RCC 7860 (cell line): ENCODE measurements around the gene COQ9.
"Not testable (repeated sequence)": the region's sequence is repeated elsewhere in the genome, so short reads cannot be mapped to it uniquely, and the experiment has no call there.

Experiments used
- DNase-seq: peaks from one replicate; pipeline ENCODE4 v3.0.0-alpha.2; 2015; ENCODE audit warnings: low spot score
- FAIRE-seq: peaks from 2 replicates; lab custom pipeline; 2012; peaks lifted over from hg19 to GRCh38; lab: Jason Lieb, UNC

The COQ9 gene

GRCh38 chr16:57447186-57447962, at the start of gene COQ9, which contains the start of gene CIAPIN1:
COQ9 (plus strand) TSS chr16:57447479; CDS start chr16:57447506, 27 bp downstream.
CIAPIN1 (minus strand) TSS chr16:57447385; CDS start chr16:57440928, 6,457 bp downstream.
- FAIRE-seq: no peak

GRCh38 chr16:57397493-57397892, 49.8 kb upstream of the COQ9 start:
- not testable (repeated sequence) for DNase-seq, FAIRE-seq

More at GRCh38 chr16:57447186-57447962, at the start of gene COQ9, which contains the start of gene CIAPIN1:
- peak; percentile 78 for DNase-seq

GRCh38 chr16:57401943-57402640, 45.2 kb upstream of the COQ9 start:
- FAIRE-seq (no peak), DNase-seq (no peak)

GRCh38 chr16:57403965-57404817, 43.1 kb upstream of the COQ9 start, which contains the start of gene CCL17:
CCL17 (plus strand) TSS chr16:57404767; CDS start chr16:57413933, 9,166 bp downstream.
- FAIRE-seq (no peak), DNase-seq (no peak)

- no peak for FAIRE-seq
Observed at GRCh38 chr16:57405097-57405496, 42.2 kb upstream of the COQ9 start.

GRCh38 chr16:57406881-57407280, 40.4 kb upstream of the COQ9 start:
- no peak for FAIRE-seq
- no peak for DNase-seq

More at GRCh38 chr16:57405097-57405496, 42.2 kb upstream of the COQ9 start:
- no peak for DNase-seq

GRCh38 chr16:57407521-57408353, 39.5 kb upstream of the COQ9 start:
- FAIRE-seq (no peak), DNase-seq (no peak)

GRCh38 chr16:57409065-57409464, 38.2 kb upstream of the COQ9 start:
- FAIRE-seq (no peak), DNase-seq (no peak)

GRCh38 chr16:57409870-57410587, 37.2 kb upstream of the COQ9 start:
- no peak for FAIRE-seq
- DNase-seq: no peak

GRCh38 chr16:57411362-57411976, 35.8 kb upstream of the COQ9 start:
- FAIRE-seq: no peak
- DNase-seq: no peak

- no peak for DNase-seq
- FAIRE-seq: no peak
Observed at GRCh38 chr16:57412584-57412983, 34.7 kb upstream of the COQ9 start.

GRCh38 chr16:57413301-57413730, 34.0 kb upstream of the COQ9 start:
- FAIRE-seq (no peak), DNase-seq (no peak)

- no peak for DNase-seq
- no peak for FAIRE-seq
Observed at GRCh38 chr16:57413733-57414132, 33.5 kb upstream of the COQ9 start.

- DNase-seq (no peak), FAIRE-seq (no peak)
Observed at GRCh38 chr16:57416084-57416483, 31.2 kb upstream of the COQ9 start.

GRCh38 chr16:57419506-57419905, 27.8 kb upstream of the COQ9 start:
- no peak for FAIRE-seq

GRCh38 chr16:57422026-57422944, 25.0 kb upstream of the COQ9 start:
- FAIRE-seq: no peak
- peak; percentile 32 for DNase-seq

More at GRCh38 chr16:57419506-57419905, 27.8 kb upstream of the COQ9 start:
- no peak for DNase-seq

GRCh38 chr16:57423152-57423551, 24.1 kb upstream of the COQ9 start:
- FAIRE-seq (no peak), DNase-seq (no peak)

- FAIRE-seq (no peak), DNase-seq (no peak)
Observed at GRCh38 chr16:57424583-57424982, 22.7 kb upstream of the COQ9 start.
